IPS DF 4.7 (cell line): ENCODE measurements around the gene ADGRL3.

Experiments
- DNase-seq: peaks from one replicate; pipeline ENCODE4 v3.0.0-alpha.2; 2013; ENCODE audit warnings: low spot score; ENCODE audit errors: extremely low read depth

Gene ADGRL3

GRCh38 chr4:61889117-61889516 lies 689.0 kb downstream of the ADGRL3 start:
- DNase-seq: no peak

GRCh38 chr4:61890321-61890720 lies 690.2 kb downstream of the ADGRL3 start:
- no peak for DNase-seq

- no peak for DNase-seq
Measured at GRCh38 chr4:61891953-61892352, 691.8 kb downstream of the ADGRL3 start.

GRCh38 chr4:61896634-61897033 lies 696.5 kb downstream of the ADGRL3 start:
- DNase-seq: no peak

- DNase-seq: no peak
Measured at GRCh38 chr4:61909031-61909430, 708.9 kb downstream of the ADGRL3 start.

- peak; percentile 81 for DNase-seq
Measured at GRCh38 chr4:61911313-61911756, 711.2 kb downstream of the ADGRL3 start.

GRCh38 chr4:61913619-61914018 lies 713.5 kb downstream of the ADGRL3 start:
- no peak for DNase-seq

- no peak for DNase-seq
Measured at GRCh38 chr4:61915501-61915900, 715.4 kb downstream of the ADGRL3 start.

GRCh38 chr4:61918507-61918906 lies 718.4 kb downstream of the ADGRL3 start:
- DNase-seq: no peak

GRCh38 chr4:61918987-61919386 lies 718.9 kb downstream of the ADGRL3 start:
- no peak for DNase-seq

- no peak for DNase-seq
Measured at GRCh38 chr4:61919561-61919960, 719.4 kb downstream of the ADGRL3 start.

- DNase-seq: no peak
Measured at GRCh38 chr4:61921920-61922319, 721.8 kb downstream of the ADGRL3 start.

GRCh38 chr4:61922766-61923165 lies 722.6 kb downstream of the ADGRL3 start:
- no peak for DNase-seq

GRCh38 chr4:61923179-61923578 lies 723.1 kb downstream of the ADGRL3 start:
- no peak for DNase-seq

GRCh38 chr4:61924131-61924530 lies 724.0 kb downstream of the ADGRL3 start:
- DNase-seq: no peak

- no peak for DNase-seq
Measured at GRCh38 chr4:61933527-61933926, 733.4 kb downstream of the ADGRL3 start.

GRCh38 chr4:61934198-61934597 lies 734.1 kb downstream of the ADGRL3 start:
- DNase-seq: no peak

- no peak for DNase-seq
Measured at GRCh38 chr4:61938250-61938846, 738.2 kb downstream of the ADGRL3 start.

GRCh38 chr4:61950625-61951024 lies 750.5 kb downstream of the ADGRL3 start:
- DNase-seq: peak; percentile 36

- DNase-seq: no peak
Measured at GRCh38 chr4:61953386-61953785, 753.3 kb downstream of the ADGRL3 start.

GRCh38 chr4:61958591-61958990 lies 758.5 kb downstream of the ADGRL3 start:
- DNase-seq: no peak

- DNase-seq: no peak
Measured at GRCh38 chr4:61959087-61959486, 759.0 kb downstream of the ADGRL3 start.

- DNase-seq: no peak
Measured at GRCh38 chr4:61984260-61984909, 784.3 kb downstream of the ADGRL3 start.
